Measurements from ENCODE around the gene EEA1. TPM values are rescaled to one million over a fixed set of nuclear protein-coding genes. Genes with fewer than 3 reads are reported as not detected.
"Not testable (repeated sequence)": the region's sequence is repeated elsewhere in the genome, so short reads cannot be mapped to it uniquely, and the experiment has no call there.

EEA1 gene
- total and polyA plus RNA-seq, 9 donors: 5.0 to 41.1 (median 32.1) TPM

- no peak overlapping the region for H3K4me3 ChIP-seq
- no peak for DNase-seq
- H3K4me1 ChIP-seq (ENCODE audit: insufficient read depth): no peaks in the 10 kb centered on the region
- H3K9me3 ChIP-seq: no peaks in the 10 kb centered on the region
- H3K36me3 ChIP-seq: no peaks in the 10 kb centered on the region
- no peak overlapping the region for H3K27ac ChIP-seq
- intact Hi-C loops (cut with DNase I): no loop called here
- TF ChIP-seq, protein P1, sequence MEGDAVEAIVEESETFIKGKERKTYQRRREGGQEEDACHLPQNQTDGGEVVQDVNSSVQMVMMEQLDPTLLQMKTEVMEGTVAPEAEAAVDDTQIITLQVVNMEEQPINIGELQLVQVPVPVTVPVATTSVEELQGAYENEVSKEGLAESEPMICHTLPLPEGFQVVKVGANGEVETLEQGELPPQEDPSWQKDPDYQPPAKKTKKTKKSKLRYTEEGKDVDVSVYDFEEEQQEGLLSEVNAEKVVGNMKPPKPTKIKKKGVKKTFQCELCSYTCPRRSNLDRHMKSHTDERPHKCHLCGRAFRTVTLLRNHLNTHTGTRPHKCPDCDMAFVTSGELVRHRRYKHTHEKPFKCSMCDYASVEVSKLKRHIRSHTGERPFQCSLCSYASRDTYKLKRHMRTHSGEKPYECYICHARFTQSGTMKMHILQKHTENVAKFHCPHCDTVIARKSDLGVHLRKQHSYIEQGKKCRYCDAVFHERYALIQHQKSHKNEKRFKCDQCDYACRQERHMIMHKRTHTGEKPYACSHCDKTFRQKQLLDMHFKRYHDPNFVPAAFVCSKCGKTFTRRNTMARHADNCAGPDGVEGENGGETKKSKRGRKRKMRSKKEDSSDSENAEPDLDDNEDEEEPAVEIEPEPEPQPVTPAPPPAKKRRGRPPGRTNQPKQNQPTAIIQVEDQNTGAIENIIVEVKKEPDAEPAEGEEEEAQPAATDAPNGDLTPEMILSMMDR (IDR thresholded peaks at IDR 0.05): no peak
- no peak for TF ChIP-seq POLR2A (IDR thresholded peaks at IDR 0.05)
- TF ChIP-seq EP300 (IDR thresholded peaks at IDR 0.05): no peak
- WGBS, 3 donors: 80 to 82% (median 80%) methylated on average over 3 of the region's 3 CpGs
- H3K27me3 ChIP-seq: no peaks in the 10 kb centered on the region
Measured at GRCh38 chr12:92759634-92760268, 169.3 kb downstream of the EEA1 start.

- no peak for TF ChIP-seq EP300 (IDR thresholded peaks at IDR 0.05)
- TF ChIP-seq, protein P1 (IDR thresholded peaks at IDR 0.05): no peak
- no peak for TF ChIP-seq POLR2A (IDR thresholded peaks at IDR 0.05)
- H3K9me3 ChIP-seq: no peaks in the 10 kb centered on the region
- 80 to 84% (median 81%) methylated on average over 5 of the region's 5 CpGs for WGBS, 3 donors
- intact Hi-C loops (cut with DNase I): no loop called here
- no peaks in the 10 kb centered on the region for H3K36me3 ChIP-seq
- no peaks in the 10 kb centered on the region for H3K4me1 ChIP-seq (ENCODE audit: insufficient read depth)
- no peak for DNase-seq
- no peaks in the 10 kb centered on the region for H3K27me3 ChIP-seq
- no peak overlapping the region for H3K27ac ChIP-seq
- H3K4me3 ChIP-seq: no peak overlapping the region
Measured at GRCh38 chr12:92757597-92758121, 171.4 kb downstream of the EEA1 start.

DNA sequence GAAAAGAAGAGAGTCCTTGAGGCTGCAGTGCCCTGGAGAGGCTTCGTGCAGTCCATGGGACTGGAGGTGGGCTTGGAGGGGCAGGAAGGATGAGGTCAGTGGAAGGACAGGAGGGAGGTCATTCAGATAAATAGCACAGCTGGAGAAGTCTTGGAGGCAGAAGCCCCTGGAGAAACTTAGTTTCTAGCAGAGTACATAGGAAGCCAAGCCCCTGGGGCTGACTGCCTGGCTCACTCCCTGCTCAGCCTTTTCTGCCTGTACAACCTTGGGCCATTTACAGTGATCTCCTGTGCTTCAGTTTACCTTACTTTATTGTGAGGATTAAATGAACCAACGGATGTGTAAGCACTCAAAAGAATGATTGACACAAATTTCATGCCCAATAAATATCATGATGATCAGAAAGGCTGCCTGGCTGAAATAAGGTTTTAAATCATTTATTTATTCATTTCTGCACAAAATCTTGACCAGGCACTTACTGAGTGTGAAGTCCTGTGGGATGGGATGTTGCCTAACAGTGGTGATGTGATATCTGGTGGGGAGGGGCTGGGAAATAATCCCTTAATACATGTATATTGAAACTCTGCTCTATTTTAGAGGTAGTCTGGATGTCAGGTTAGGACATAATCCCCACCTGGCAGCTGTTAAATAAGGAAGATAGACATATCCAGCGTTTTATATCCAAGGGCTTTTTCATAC is 172.0 kb downstream of the EEA1 start:
- WGBS, 3 donors: 48 to 50% (median 50%) methylated on average over 3 of the region's 3 CpGs
- no peak for DNase-seq
- no peaks in the 10 kb centered on the region for H3K27me3 ChIP-seq
- no peaks in the 10 kb centered on the region for H3K9me3 ChIP-seq
- H3K36me3 ChIP-seq: no peaks in the 10 kb centered on the region
- TF ChIP-seq EP300 (IDR thresholded peaks at IDR 0.05) (no peak), POLR2A (IDR thresholded peaks at IDR 0.05) (no peak)
- TF ChIP-seq, protein P1 (IDR thresholded peaks at IDR 0.05): no peak
- intact Hi-C loops (cut with DNase I): no loop called here
- H3K4me1 ChIP-seq (ENCODE audit: insufficient read depth): no peaks in the 10 kb centered on the region
- no peak overlapping the region for H3K4me3 ChIP-seq
- H3K27ac ChIP-seq: no peak overlapping the region

GRCh38 chr12:92753976-92754885 is 174.9 kb downstream of the EEA1 start:
- TF ChIP-seq POLR2A (IDR thresholded peaks at IDR 0.05) (no peak), EP300 (IDR thresholded peaks at IDR 0.05) (no peak)
- TF ChIP-seq, protein P1 (IDR thresholded peaks at IDR 0.05): no peak

GRCh38 chr12:92749691-92750090 is 179.4 kb downstream of the EEA1 start:
- H3K9me3 ChIP-seq; H3K27me3 ChIP-seq; intact Hi-C loops (cut with DNase I); H3K36me3 ChIP-seq; H3K27ac ChIP-seq; H3K4me1 ChIP-seq (ENCODE audit: insufficient read depth); DNase-seq; H3K4me3 ChIP-seq: not testable (repeated sequence)

More at GRCh38 chr12:92753976-92754885, 174.9 kb downstream of the EEA1 start:
- Histone ChIP-seq H3K27me3 (no peaks in the 10 kb centered on the region), H3K36me3 (no peaks in the 10 kb centered on the region), H3K4me3 (no peak overlapping the region), H3K4me1 (ENCODE audit: insufficient read depth) (no peaks in the 10 kb centered on the region), H3K9me3 (no peaks in the 10 kb centered on the region), H3K27ac (no peak overlapping the region)
- 61 to 74% (median 73%) methylated on average over 10 of the region's 10 CpGs for WGBS, 3 donors
- no peak for DNase-seq
- intact Hi-C loops (cut with DNase I): no loop called here
